ENCODE measurements around the gene CCR5AS.

Gene CCR5AS

DNA sequence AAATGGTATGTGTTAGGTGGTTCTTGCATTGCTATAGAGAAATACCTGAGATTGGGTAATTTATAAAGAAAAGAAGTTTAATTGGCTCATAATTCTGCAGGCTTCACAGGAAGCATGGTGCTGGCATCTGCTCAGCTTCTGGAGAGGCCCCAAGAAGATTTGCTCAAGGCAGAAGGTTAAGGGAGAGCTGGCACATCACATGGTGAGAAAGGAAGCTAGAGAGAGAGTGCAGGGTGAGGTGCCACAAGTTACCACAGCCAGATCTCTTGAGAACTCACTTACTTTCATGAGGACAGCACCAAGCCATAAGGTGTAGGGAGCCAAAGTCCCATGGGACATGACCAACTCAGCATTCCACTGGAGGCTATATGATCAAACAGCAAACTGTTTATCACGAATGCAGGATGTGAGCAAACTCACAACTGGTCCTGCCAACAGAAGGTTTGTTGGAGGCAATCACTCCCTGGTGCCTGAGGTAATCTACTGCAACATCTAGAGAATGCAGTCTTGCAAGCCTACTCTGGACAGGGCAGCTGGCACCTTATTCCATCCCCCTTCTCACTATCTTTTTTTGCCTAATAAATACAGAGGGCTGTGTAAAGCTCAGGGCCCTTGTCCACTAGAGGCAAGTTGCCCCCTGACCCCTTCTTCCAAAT, 81.1 kb downstream of the CCR5AS start:
- TF ChIP-seq POLR2A (IDR thresholded peaks at IDR 0.05), result no peak
- TF ChIP-seq, protein P1, sequence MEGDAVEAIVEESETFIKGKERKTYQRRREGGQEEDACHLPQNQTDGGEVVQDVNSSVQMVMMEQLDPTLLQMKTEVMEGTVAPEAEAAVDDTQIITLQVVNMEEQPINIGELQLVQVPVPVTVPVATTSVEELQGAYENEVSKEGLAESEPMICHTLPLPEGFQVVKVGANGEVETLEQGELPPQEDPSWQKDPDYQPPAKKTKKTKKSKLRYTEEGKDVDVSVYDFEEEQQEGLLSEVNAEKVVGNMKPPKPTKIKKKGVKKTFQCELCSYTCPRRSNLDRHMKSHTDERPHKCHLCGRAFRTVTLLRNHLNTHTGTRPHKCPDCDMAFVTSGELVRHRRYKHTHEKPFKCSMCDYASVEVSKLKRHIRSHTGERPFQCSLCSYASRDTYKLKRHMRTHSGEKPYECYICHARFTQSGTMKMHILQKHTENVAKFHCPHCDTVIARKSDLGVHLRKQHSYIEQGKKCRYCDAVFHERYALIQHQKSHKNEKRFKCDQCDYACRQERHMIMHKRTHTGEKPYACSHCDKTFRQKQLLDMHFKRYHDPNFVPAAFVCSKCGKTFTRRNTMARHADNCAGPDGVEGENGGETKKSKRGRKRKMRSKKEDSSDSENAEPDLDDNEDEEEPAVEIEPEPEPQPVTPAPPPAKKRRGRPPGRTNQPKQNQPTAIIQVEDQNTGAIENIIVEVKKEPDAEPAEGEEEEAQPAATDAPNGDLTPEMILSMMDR (IDR thresholded peaks at IDR 0.05), result no peak
- no peaks in the 10 kb centered on the region for H3K9me3 ChIP-seq

DNA sequence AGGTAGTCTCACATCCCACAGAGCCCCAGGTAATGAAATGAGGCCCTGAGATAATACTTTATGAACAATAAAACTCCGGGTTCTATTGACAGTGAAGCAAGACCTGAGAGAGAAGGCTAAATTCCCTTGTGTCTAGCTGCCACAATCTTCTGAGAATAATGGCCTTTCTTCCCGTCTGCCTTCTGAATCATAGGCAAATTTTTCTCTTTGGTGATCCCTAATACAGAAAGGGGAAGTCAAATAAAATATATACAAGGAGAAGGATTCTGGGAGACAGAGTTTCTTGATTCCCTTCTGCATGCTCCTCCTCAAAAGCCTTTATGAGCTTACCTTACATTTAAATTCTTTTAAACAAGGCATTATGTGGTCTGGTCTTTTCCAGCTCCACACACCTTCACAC, 82.8 kb downstream of the CCR5AS start:
- H3K9me3 ChIP-seq, result no peaks in the 10 kb centered on the region
- H3K36me3 ChIP-seq, result no peaks in the 10 kb centered on the region
- no peaks in the 10 kb centered on the region for H3K4me1 ChIP-seq
- no peak overlapping the region for H3K4me3 ChIP-seq
- no peak for DNase-seq
- intact Hi-C loops (cut with DNase I; ENCODE audit: low total_unique reads), result no loop called here
- H3K27me3 ChIP-seq, result no peaks in the 10 kb centered on the region
- H3K27ac ChIP-seq, result no peak overlapping the region
- TF ChIP-seq POLR2A (IDR thresholded peaks at IDR 0.05), result no peak
- TF ChIP-seq, protein P1 (IDR thresholded peaks at IDR 0.05), result no peak

More for the DNA sequence above, 81.1 kb downstream of the CCR5AS start:
- DNase-seq, result no peak
- no peaks in the 10 kb centered on the region for H3K4me1 ChIP-seq
- no peaks in the 10 kb centered on the region for H3K27me3 ChIP-seq
- no peaks in the 10 kb centered on the region for H3K36me3 ChIP-seq
- intact Hi-C loops (cut with DNase I; ENCODE audit: low total_unique reads), result no loop called here
- no peak overlapping the region for H3K27ac ChIP-seq
- no peak overlapping the region for H3K4me3 ChIP-seq

DNA sequence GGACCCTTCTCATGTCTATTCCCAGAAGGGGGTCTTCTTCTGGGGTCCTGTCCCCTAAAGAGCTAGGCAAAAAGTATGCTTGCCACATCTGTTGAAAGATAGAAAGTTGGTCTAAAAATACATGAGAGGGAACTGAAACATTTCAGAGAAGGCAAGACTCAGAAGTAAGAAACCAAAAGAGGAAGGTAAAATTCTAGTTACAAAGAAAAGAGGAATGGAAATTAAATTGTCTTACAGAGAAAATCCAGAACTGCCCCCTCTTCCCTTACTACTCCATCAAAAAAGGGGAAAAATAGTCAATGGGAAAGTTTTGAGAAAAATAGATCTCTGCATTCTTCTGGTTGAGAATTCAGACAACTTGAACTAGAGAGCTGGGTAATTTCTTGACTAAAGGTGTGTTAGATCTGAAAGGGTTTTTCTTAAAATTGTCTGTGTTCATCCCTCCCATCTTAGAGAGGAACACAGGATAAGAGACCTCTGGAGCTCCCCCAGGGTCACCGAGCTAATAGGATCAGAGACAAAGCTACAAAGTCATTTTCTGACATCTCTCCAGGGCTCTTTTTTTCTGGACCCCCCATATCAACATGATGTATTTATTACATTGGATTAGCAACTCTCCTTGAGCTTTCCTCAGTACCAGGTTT, 85.3 kb downstream of the CCR5AS start:
- DNase-seq, result no peak
- TF ChIP-seq POLR2A (IDR thresholded peaks at IDR 0.05), result no peak
- TF ChIP-seq, protein P1 (IDR thresholded peaks at IDR 0.05), result no peak
- Histone ChIP-seq H3K4me3 (no peak overlapping the region), H3K27ac (no peak overlapping the region), H3K9me3 (no peaks in the 10 kb centered on the region), H3K27me3 (no peaks in the 10 kb centered on the region), H3K36me3 (no peaks in the 10 kb centered on the region), H3K4me1 (no peaks in the 10 kb centered on the region)
- intact Hi-C loops (cut with DNase I; ENCODE audit: low total_unique reads), result no loop called here

DNA sequence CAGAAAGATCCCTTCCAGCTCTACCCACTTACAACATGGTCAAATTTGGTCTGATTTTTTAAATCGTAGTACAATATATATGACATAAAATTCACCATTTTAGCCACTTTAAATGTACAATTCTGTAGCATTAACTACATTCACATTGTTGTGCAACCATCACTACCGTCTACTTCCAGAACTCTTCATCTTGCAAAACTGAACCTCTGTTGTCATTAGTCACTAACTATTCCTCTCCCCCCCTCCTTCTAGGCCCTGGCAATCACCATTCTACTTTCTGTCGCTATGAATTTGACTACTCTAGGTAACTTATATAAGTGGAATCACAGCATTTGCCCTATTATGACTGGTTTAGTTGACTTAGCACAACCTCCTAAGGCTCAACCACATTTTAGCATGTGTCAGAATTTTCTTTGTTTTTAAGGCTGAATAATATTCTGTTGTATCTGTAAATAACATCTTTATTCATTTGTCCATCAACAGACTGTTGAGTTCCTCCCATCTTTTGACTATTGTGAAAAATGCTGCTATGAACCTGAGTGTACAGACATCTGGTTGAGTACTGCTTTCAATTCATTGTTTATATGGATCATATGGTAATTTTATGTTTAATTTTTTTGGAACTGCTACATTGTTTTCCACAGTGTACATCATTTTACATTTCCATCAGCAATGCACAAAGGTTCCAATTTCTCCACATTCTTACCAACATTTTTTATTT, 88.5 kb downstream of the CCR5AS start:
- no peaks in the 10 kb centered on the region for H3K36me3 ChIP-seq
- intact Hi-C loops (cut with DNase I; ENCODE audit: low total_unique reads), result no loop called here

More for the DNA sequence above, 88.5 kb downstream of the CCR5AS start:
- no peaks in the 10 kb centered on the region for H3K9me3 ChIP-seq
- TF ChIP-seq, protein P1 (IDR thresholded peaks at IDR 0.05), result no peak
- TF ChIP-seq POLR2A (IDR thresholded peaks at IDR 0.05), result no peak
- H3K27ac ChIP-seq, result no peak overlapping the region
- no peaks in the 10 kb centered on the region for H3K4me1 ChIP-seq
- DNase-seq, result no peak
- no peaks in the 10 kb centered on the region for H3K27me3 ChIP-seq
- no peak overlapping the region for H3K4me3 ChIP-seq

Data from uterus (tissue), 3 donors.